Measurements from ENCODE around the gene MSI1.

MSI1 gene

DNA sequence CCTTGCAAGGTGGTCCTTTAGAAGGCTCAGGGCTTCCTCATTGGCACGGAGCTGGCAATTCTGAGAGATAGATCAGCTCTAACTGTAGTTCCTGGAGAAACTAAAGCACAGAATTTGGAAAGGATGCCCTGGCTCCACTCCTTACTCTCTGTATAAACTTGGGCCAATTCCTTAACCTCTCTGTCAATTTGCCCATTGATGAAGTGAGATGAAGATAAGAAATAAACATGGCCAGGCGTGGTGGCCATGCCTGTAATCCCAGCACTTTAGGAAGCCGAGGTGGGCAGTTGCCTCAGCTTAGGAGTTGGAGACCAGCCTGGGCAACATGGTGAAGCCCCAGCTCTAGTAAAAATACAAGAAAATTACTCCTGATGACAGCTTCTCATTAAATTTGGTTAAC lies 34.9 kb upstream of the MSI1 start:
- Histone ChIP-seq H3K36me3 (ENCODE audit: control insufficient read depth, insufficient read depth, low read length) (no peaks in the 10 kb centered on the region), H3K4me3 (ENCODE audit: insufficient read depth, low read depth, low read length, poor library complexity, severe bottlenecking) (no peak overlapping the region), H3K9me3 (ENCODE audit: control insufficient read depth, low read length) (no peaks in the 10 kb centered on the region), H3K27me3 (replicated peaks; ENCODE audit: control insufficient read depth, insufficient read depth, low read length, poor library complexity, severe bottlenecking) (peaks cover 6% of the 10 kb centered on the region), H3K4me1 (ENCODE audit: control insufficient read depth, insufficient read depth, low read length, poor library complexity, severe bottlenecking) (no peaks in the 10 kb centered on the region), H3K27ac (ENCODE audit: insufficient read depth, low read length, poor library complexity, severe bottlenecking) (no peak overlapping the region)
- no peak for DNase-seq

DNA sequence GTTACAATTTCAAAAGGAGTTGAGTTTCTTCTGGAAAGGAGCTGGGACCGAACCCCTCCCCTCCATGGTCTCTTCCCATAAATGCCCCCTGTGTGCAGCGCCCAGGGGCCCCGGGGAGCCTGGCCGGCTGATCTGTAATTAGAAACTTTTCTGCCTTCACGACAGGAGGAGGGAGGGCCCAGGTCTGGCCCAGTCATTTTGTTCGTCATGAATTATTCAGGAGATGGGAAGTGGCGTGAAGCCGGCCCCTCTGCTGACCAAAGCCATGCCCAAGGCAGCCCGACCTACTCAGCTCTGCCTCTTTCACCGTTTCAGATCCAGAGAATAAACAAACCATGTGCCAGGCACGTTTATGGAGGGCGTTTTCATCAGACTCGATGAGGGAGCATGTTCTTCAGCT lies 33.3 kb upstream of the MSI1 start:
- H3K36me3 ChIP-seq (ENCODE audit: control insufficient read depth, insufficient read depth, low read length), result no peaks in the 10 kb centered on the region
- H3K4me1 ChIP-seq (ENCODE audit: control insufficient read depth, insufficient read depth, low read length, poor library complexity, severe bottlenecking), result no peaks in the 10 kb centered on the region
- H3K4me3 ChIP-seq (ENCODE audit: insufficient read depth, low read depth, low read length, poor library complexity, severe bottlenecking), result no peak overlapping the region
- no peaks in the 10 kb centered on the region for H3K9me3 ChIP-seq (ENCODE audit: control insufficient read depth, low read length)
- no peak overlapping the region for H3K27ac ChIP-seq (ENCODE audit: insufficient read depth, low read length, poor library complexity, severe bottlenecking)
- peaks cover 6% of the 10 kb centered on the region for H3K27me3 ChIP-seq (replicated peaks; ENCODE audit: control insufficient read depth, insufficient read depth, low read length, poor library complexity, severe bottlenecking)
- no peak for DNase-seq

DNA sequence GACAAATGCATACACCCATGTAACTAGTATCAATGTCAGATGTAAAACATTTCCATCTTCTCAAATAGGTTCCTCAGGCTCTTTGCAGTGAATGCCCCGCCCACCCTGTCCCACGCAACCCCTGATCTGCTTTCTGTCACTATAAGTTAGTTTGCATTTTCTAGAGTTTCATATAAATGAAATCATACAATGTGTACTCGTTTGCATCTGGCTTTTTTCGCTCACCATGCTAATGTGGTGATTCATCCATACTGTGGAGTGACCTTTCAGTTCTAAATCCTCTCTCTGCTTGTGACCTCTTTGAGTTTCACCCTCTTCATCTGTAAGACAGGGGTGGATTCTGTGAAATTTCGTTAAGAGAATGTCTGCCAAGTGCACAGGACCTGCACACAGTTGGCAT lies 30.6 kb upstream of the MSI1 start:
- no peak overlapping the region for H3K27ac ChIP-seq (ENCODE audit: insufficient read depth, low read length, poor library complexity, severe bottlenecking)
- H3K4me1 ChIP-seq (ENCODE audit: control insufficient read depth, insufficient read depth, low read length, poor library complexity, severe bottlenecking), result no peaks in the 10 kb centered on the region
- no peaks in the 10 kb centered on the region for H3K9me3 ChIP-seq (ENCODE audit: control insufficient read depth, low read length)
- H3K27me3 ChIP-seq (replicated peaks; ENCODE audit: control insufficient read depth, insufficient read depth, low read length, poor library complexity, severe bottlenecking), result peaks cover 6% of the 10 kb centered on the region
- DNase-seq, result no peak
- H3K4me3 ChIP-seq (ENCODE audit: insufficient read depth, low read depth, low read length, poor library complexity, severe bottlenecking), result no peak overlapping the region
- H3K36me3 ChIP-seq (ENCODE audit: control insufficient read depth, insufficient read depth, low read length), result no peaks in the 10 kb centered on the region

- no peak for DNase-seq
- Histone ChIP-seq H3K36me3 (ENCODE audit: control insufficient read depth, insufficient read depth, low read length) (no peaks in the 10 kb centered on the region), H3K27ac (ENCODE audit: insufficient read depth, low read length, poor library complexity, severe bottlenecking) (no peak overlapping the region), H3K27me3 (replicated peaks; ENCODE audit: control insufficient read depth, insufficient read depth, low read length, poor library complexity, severe bottlenecking) (peaks cover 6% of the 10 kb centered on the region), H3K4me3 (ENCODE audit: insufficient read depth, low read depth, low read length, poor library complexity, severe bottlenecking) (no peak overlapping the region), H3K4me1 (ENCODE audit: control insufficient read depth, insufficient read depth, low read length, poor library complexity, severe bottlenecking) (no peaks in the 10 kb centered on the region), H3K9me3 (ENCODE audit: control insufficient read depth, low read length) (no peaks in the 10 kb centered on the region)
Measured at GRCh38 chr12:120397824-120398540, 29.0 kb upstream of the MSI1 start.

- no peak for DNase-seq
- H3K4me3 ChIP-seq (ENCODE audit: insufficient read depth, low read depth, low read length, poor library complexity, severe bottlenecking), result no peak overlapping the region
- no peaks in the 10 kb centered on the region for H3K27me3 ChIP-seq (replicated peaks; ENCODE audit: control insufficient read depth, insufficient read depth, low read length, poor library complexity, severe bottlenecking)
- H3K36me3 ChIP-seq (ENCODE audit: control insufficient read depth, insufficient read depth, low read length), result no peaks in the 10 kb centered on the region
- H3K4me1 ChIP-seq (ENCODE audit: control insufficient read depth, insufficient read depth, low read length, poor library complexity, severe bottlenecking), result no peaks in the 10 kb centered on the region
- no peak overlapping the region for H3K27ac ChIP-seq (ENCODE audit: insufficient read depth, low read length, poor library complexity, severe bottlenecking)
- H3K9me3 ChIP-seq (ENCODE audit: control insufficient read depth, low read length), result no peaks in the 10 kb centered on the region
Measured at GRCh38 chr12:120394483-120395367, 25.8 kb upstream of the MSI1 start.

DNA sequence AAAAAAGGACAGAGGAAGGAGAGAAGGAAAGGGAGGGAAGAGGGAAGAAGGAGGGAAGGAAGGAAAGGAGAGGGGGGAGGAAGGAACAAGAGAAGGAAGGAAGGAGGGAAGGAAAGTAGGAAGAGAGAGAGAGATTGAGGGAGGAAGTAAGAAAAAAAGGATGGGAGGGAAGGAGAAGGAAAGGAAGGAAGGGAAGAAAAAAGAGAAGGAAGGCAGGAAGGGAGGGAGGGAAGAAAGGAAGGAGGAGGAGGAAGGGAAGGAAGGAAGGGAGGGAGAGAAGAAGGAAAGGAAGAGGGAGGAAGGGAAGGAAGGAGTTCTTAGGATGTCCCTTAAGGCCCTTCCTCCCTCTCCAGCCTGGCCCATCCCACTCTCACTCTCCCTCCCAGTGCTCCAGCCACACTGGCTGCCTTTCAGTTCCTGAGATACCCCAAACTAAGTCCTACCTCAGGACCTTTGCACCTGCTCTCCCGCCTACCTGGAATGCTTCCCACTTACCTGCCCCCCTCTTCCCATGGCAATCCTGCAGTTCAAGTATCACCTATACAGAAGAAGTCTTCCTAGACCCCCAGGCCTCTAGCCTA lies 21.7 kb upstream of the MSI1 start:
- no peak for DNase-seq
- peaks cover 4% of the 10 kb centered on the region for H3K4me1 ChIP-seq (ENCODE audit: control insufficient read depth, insufficient read depth, low read length, poor library complexity, severe bottlenecking)
- no peaks in the 10 kb centered on the region for H3K36me3 ChIP-seq (ENCODE audit: control insufficient read depth, insufficient read depth, low read length)
- no peak overlapping the region for H3K27ac ChIP-seq (ENCODE audit: insufficient read depth, low read length, poor library complexity, severe bottlenecking)
- no peak overlapping the region for H3K4me3 ChIP-seq (ENCODE audit: insufficient read depth, low read depth, low read length, poor library complexity, severe bottlenecking)
- H3K9me3 ChIP-seq (ENCODE audit: control insufficient read depth, low read length), result no peaks in the 10 kb centered on the region
- H3K27me3 ChIP-seq (replicated peaks; ENCODE audit: control insufficient read depth, insufficient read depth, low read length, poor library complexity, severe bottlenecking), result peaks cover 3% of the 10 kb centered on the region

GRCh38 chr12:120388691-120389481 lies 19.9 kb upstream of the MSI1 start:
- Histone ChIP-seq H3K4me1 (ENCODE audit: control insufficient read depth, insufficient read depth, low read length, poor library complexity, severe bottlenecking) (peaks cover 4% of the 10 kb centered on the region), H3K9me3 (ENCODE audit: control insufficient read depth, low read length) (no peaks in the 10 kb centered on the region), H3K27ac (ENCODE audit: insufficient read depth, low read length, poor library complexity, severe bottlenecking) (no peak overlapping the region), H3K4me3 (ENCODE audit: insufficient read depth, low read depth, low read length, poor library complexity, severe bottlenecking) (no peak overlapping the region), H3K27me3 (replicated peaks; ENCODE audit: control insufficient read depth, insufficient read depth, low read length, poor library complexity, severe bottlenecking) (peaks cover 3% of the 10 kb centered on the region), H3K36me3 (ENCODE audit: control insufficient read depth, insufficient read depth, low read length) (no peaks in the 10 kb centered on the region)
- no peak for DNase-seq

DNA sequence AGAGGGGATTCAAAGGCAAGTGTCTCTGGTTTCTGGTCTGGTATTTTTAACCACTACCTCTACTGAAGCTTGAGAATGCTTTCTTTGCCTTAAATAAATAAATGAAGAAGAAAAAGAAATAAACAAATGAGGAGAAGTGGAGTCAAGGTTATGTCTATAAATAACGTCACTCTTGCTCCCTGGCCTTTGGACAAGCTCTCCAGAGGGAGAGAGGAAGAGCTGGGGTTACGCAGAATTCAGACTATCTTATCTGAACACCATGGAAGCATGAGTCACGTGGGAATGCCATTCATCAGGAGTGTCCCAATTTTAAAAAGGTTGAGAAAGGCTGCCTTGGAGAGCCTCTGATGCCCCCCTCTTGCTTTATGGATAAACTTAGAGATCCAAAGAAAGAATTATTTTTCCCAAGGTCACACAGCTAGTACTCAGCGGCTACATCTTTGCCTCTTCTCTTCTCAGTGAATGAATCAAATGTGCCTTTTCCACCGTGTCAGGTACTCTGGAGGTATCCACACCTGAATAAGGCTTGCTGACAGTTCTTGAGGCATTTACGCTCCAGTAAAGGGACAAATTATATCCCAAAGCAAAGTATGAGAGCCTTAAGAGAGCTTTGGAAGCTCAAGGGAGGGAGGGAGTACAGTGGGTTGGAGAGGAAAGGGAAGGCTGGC lies 12.9 kb upstream of the MSI1 start:
- no peak for DNase-seq
- Histone ChIP-seq H3K27me3 (replicated peaks; ENCODE audit: control insufficient read depth, insufficient read depth, low read length, poor library complexity, severe bottlenecking) (no peaks in the 10 kb centered on the region), H3K36me3 (ENCODE audit: control insufficient read depth, insufficient read depth, low read length) (no peaks in the 10 kb centered on the region), H3K27ac (ENCODE audit: insufficient read depth, low read length, poor library complexity, severe bottlenecking) (no peak overlapping the region), H3K9me3 (ENCODE audit: control insufficient read depth, low read length) (no peaks in the 10 kb centered on the region), H3K4me3 (ENCODE audit: insufficient read depth, low read depth, low read length, poor library complexity, severe bottlenecking) (no peak overlapping the region), H3K4me1 (ENCODE audit: control insufficient read depth, insufficient read depth, low read length, poor library complexity, severe bottlenecking) (no peaks in the 10 kb centered on the region)

- no peaks in the 10 kb centered on the region for H3K36me3 ChIP-seq (ENCODE audit: control insufficient read depth, insufficient read depth, low read length)
- no peak overlapping the region for H3K27ac ChIP-seq (ENCODE audit: insufficient read depth, low read length, poor library complexity, severe bottlenecking)
- H3K4me3 ChIP-seq (ENCODE audit: insufficient read depth, low read depth, low read length, poor library complexity, severe bottlenecking), result no peak overlapping the region
- H3K4me1 ChIP-seq (ENCODE audit: control insufficient read depth, insufficient read depth, low read length, poor library complexity, severe bottlenecking), result no peaks in the 10 kb centered on the region
- H3K9me3 ChIP-seq (ENCODE audit: control insufficient read depth, low read length), result no peaks in the 10 kb centered on the region
- H3K27me3 ChIP-seq (replicated peaks; ENCODE audit: control insufficient read depth, insufficient read depth, low read length, poor library complexity, severe bottlenecking), result no peaks in the 10 kb centered on the region
- no peak for DNase-seq
Measured at GRCh38 chr12:120378036-120378435, 9.1 kb upstream of the MSI1 start.
